Measurements from ENCODE around the gene FKBP1B.

- TF ChIP-seq CTCF (IDR thresholded peaks at IDR 0.05 in 8 of 11, conservative IDR thresholded peaks at IDR 0.05 in 3 of 11) (no peak), POLR2A (IDR thresholded peaks at IDR 0.05) (no peak), POLR2AphosphoS5 (IDR thresholded peaks at IDR 0.05) (no peak)
Measured at GRCh38 chr2:24024996-24025663, 24.4 kb upstream of the FKBP1B start.

Measured in spleen (tissue), 7 donors.